ENCODE measurements around the gene CCDC150.

- TF ChIP-seq CTCF (IDR thresholded peaks at IDR 0.05; ENCODE audit: low read depth, low read length) = no peak
- no peak for TF ChIP-seq MAX (IDR thresholded peaks at IDR 0.05; ENCODE audit: low read depth, low read length)
- TF ChIP-seq MYC (IDR thresholded peaks at IDR 0.05; ENCODE audit: low read depth, low read length) = no peak
- TF ChIP-seq POLR2A (IDR thresholded peaks at IDR 0.05; ENCODE audit: extremely low read depth, insufficient read length) = no peak
These were observed 102.7 kb downstream of the CCDC150 start for GRCh38 chr2:196742216-196742615.
